ENCODE results near the gene RNF187.
"Not testable (repeated sequence)": the region's sequence is repeated elsewhere in the genome, so short reads cannot be mapped to it uniquely, and the experiment has no call there.

The RNF187 gene

GRCh38 chr1:228465571-228466146 is 21.5 kb upstream of the RNF187 start:
- TF ChIP-seq ARNTL (CRISPR knock-in tag; IDR thresholded peaks at IDR 0.05; ENCODE audit: borderline replicate concordance, low read depth) (no peak), ZFP30 (CRISPR knock-in tag; IDR thresholded peaks at IDR 0.05) (no peak), TOX (CRISPR knock-in tag; IDR thresholded peaks at IDR 0.05; ENCODE audit: borderline replicate concordance) (no peak), CREB5 (CRISPR knock-in tag; IDR thresholded peaks at IDR 0.05; ENCODE audit: low read depth) (no peak), RARB (CRISPR knock-in tag; IDR thresholded peaks at IDR 0.05) (no peak), TCF4 (CRISPR knock-in tag; IDR thresholded peaks at IDR 0.05; ENCODE audit: borderline replicate concordance) (no peak), CSRNP3 (CRISPR knock-in tag; IDR thresholded peaks at IDR 0.05) (no peak)

GRCh38 chr1:228468188-228468587 is 19.0 kb upstream of the RNF187 start:
- ATAC-seq: not testable (repeated sequence)

More at GRCh38 chr1:228465571-228466146, 21.5 kb upstream of the RNF187 start:
- no peak for ATAC-seq

GRCh38 chr1:228469413-228470162 is 17.6 kb upstream of the RNF187 start:
- no peak for ATAC-seq
- TF ChIP-seq OSR1 (CRISPR knock-in tag; IDR thresholded peaks at IDR 0.05): no peak

- TF ChIP-seq GLIS3 (CRISPR knock-in tag; IDR thresholded peaks at IDR 0.05) (no peak), ZNF565 (CRISPR knock-in tag; conservative IDR thresholded peaks at IDR 0.05; ENCODE audit: low read depth) (no peak), POU6F1 (CRISPR knock-in tag; IDR thresholded peaks at IDR 0.05; ENCODE audit: borderline replicate concordance, low read depth) (no peak), PATZ1 (CRISPR knock-in tag; IDR thresholded peaks at IDR 0.05; ENCODE audit: borderline replicate concordance) (no peak), OSR1 (CRISPR knock-in tag; IDR thresholded peaks at IDR 0.05) (no peak), RARB (CRISPR knock-in tag; IDR thresholded peaks at IDR 0.05) (no peak)
- no peak for ATAC-seq
Measured at GRCh38 chr1:228471154-228471761, 15.9 kb upstream of the RNF187 start.

- peak; percentile 92 for ATAC-seq
- TF ChIP-seq ZNF70 (CRISPR knock-in tag; IDR thresholded peaks at IDR 0.05) (no peak), SNAI2 (CRISPR knock-in tag; IDR thresholded peaks at IDR 0.05) (no peak), OSR1 (CRISPR knock-in tag; IDR thresholded peaks at IDR 0.05) (no peak), TSHZ2 (CRISPR knock-in tag; IDR thresholded peaks at IDR 0.05) (no peak), GLIS3 (CRISPR knock-in tag; IDR thresholded peaks at IDR 0.05) (no peak), CSRNP3 (CRISPR knock-in tag; IDR thresholded peaks at IDR 0.05) (no peak), TOX (CRISPR knock-in tag; IDR thresholded peaks at IDR 0.05; ENCODE audit: borderline replicate concordance) (no peak), POU6F1 (CRISPR knock-in tag; IDR thresholded peaks at IDR 0.05; ENCODE audit: borderline replicate concordance, low read depth) (no peak), ZNF565 (CRISPR knock-in tag; conservative IDR thresholded peaks at IDR 0.05; ENCODE audit: low read depth) (no peak), TCF4 (CRISPR knock-in tag; IDR thresholded peaks at IDR 0.05; ENCODE audit: borderline replicate concordance) (no peak), ZNF8 (CRISPR knock-in tag; IDR thresholded peaks at IDR 0.05) (no peak)
Measured at GRCh38 chr1:228471762-228472398, 15.3 kb upstream of the RNF187 start.

Measured in SK-N-SH treated with all-trans-retinoic acid at 6 μM for 48 hours (cell line).